DOHH2 (cell line): ENCODE data around the gene B4GALNT1.

Experiments
- H3F3A ChIP-seq: fragments of 200-600 bp; sonication (generic), shearing (Covaris generic); 2 replicates; pipeline ENCODE4 v1.6.0; 2016; ENCODE audit warnings: antibody characterized with exemption, mild to moderate bottlenecking; ENCODE audit not compliant: control insufficient read depth, insufficient read depth
- H3K27ac ChIP-seq: fragments of 200-600 bp; sonication (generic); 2 replicates; pipeline ENCODE4 v1.5.1; 2014; ENCODE audit warnings: low read depth, mild to moderate bottlenecking, low read length, moderate library complexity
- H3K27me3 ChIP-seq: fragments of 200-600 bp; sonication (generic); 2 replicates; pipeline ENCODE4 v1.6.1; 2014; ENCODE audit warnings: mild to moderate bottlenecking, low read length, mixed read lengths; ENCODE audit not compliant: control insufficient read depth
- H3K36me3 ChIP-seq: fragments of 200-600 bp; sonication (generic); 2 replicates; pipeline ENCODE4 v1.6.1; 2014; ENCODE audit warnings: mild to moderate bottlenecking, low read length, moderate library complexity, mixed read lengths; ENCODE audit not compliant: control insufficient read depth
- H3K4me1 ChIP-seq: fragments of 200-600 bp; sonication (generic); 2 replicates; pipeline ENCODE4 v1.6.1; 2014; ENCODE audit warnings: mild to moderate bottlenecking, low read length, mixed read lengths; ENCODE audit not compliant: control insufficient read depth
- H3K4me2 ChIP-seq: fragments of 200-600 bp; sonication (generic); 2 replicates; pipeline ENCODE4 v1.6.0; 2014; ENCODE audit warnings: mild to moderate bottlenecking, low read length, moderate library complexity
- H3K4me3 ChIP-seq: fragments of 200-600 bp; sonication (generic); 2 replicates; pipeline ENCODE4 v1.5.1; 2014; ENCODE audit warnings: mild to moderate bottlenecking, low read length, mixed read lengths
- H3K79me2 ChIP-seq: fragments of 200-600 bp; sonication (generic); 2 replicates; pipeline ENCODE4 v1.6.1; 2014; ENCODE audit warnings: mild to moderate bottlenecking, low read length, mixed read lengths; ENCODE audit not compliant: control insufficient read depth
- H3K9me2 ChIP-seq: fragments of 200-600 bp; sonication (generic); replicated peaks from 2 replicates; pipeline ENCODE4 v1.6.1; 2014; ENCODE audit warnings: mild to moderate bottlenecking, low read length, mixed read lengths; ENCODE audit not compliant: control insufficient read depth
- H3K9me3 ChIP-seq: fragments of 200-600 bp; sonication (generic); 2 replicates; pipeline ENCODE4 v1.6.1; 2014; ENCODE audit warnings: antibody characterized with exemption, low read length, mixed read lengths; ENCODE audit not compliant: control insufficient read depth, insufficient read depth
- H4K20me1 ChIP-seq: fragments of 200-600 bp; sonication (generic); 2 replicates; pipeline ENCODE4 v1.6.0; 2014; ENCODE audit warnings: low read depth, mild to moderate bottlenecking, antibody characterized with exemption, low read length, moderate library complexity; ENCODE audit not compliant: control insufficient read depth, insufficient read depth
- EZH2phosphoT487 ChIP-seq: fragments of 200-600 bp; sonication (generic); IDR thresholded peaks from 2 replicates; pipeline ENCODE4 v1.6.1; 2017; ENCODE audit warnings: borderline replicate concordance, mild to moderate bottlenecking, antibody characterized with exemption, low read length, moderate library complexity, mixed read lengths
- TF ChIP-seq, protein P1 (sequence below): fragments of 200-600 bp; sonication (generic); IDR thresholded peaks from one replicate; pipeline ENCODE4 v1.5.1; 2014; ENCODE audit warnings: antibody characterized with exemption, mild to moderate bottlenecking, low read depth, low read length; ENCODE audit not compliant: poor library complexity, severe bottlenecking

The B4GALNT1 gene

DNA sequence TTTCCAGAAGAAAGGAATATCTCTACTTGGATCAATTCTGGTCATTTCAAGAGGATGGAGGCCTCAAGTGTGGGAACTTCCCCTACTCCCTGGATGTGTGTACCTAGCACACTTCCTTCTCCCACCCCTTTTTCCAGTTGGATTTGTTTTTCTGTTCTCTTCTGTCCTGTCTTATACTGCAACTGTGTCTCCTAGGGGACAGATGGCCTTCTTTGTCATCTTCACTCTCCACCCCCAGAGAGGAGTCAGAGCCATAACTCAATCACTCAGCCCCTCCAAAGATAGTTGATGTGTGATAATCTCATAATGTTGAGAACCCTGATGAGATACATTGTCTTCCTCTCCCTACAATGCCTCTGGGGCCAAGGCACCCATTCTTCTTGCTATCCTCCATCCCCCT, 30.5 kb downstream of the B4GALNT1 start:
- Histone ChIP-seq H3K36me3 (peaks cover 11% of the 10 kb centered on the region; the same call in 1 of the 2 replicates), H4K20me1 (no peaks in the 10 kb centered on the region), H3K4me3 (no peak overlapping the region), H3K4me1 (peaks cover 2% of the 10 kb centered on the region; the same call in 1 of the 2 replicates), H3K27me3 (peaks cover 18% of the 10 kb centered on the region), H3K79me2 (no peaks in the 10 kb centered on the region), H3K27ac (no peak overlapping the region), H3K9me3 (no peaks in the 10 kb centered on the region), H3K9me2 (no peaks in the 10 kb centered on the region), H3F3A (no peaks in the 10 kb centered on the region), H3K4me2 (no peak overlapping the region)
- no peak for TF ChIP-seq EZH2phosphoT487
- TF ChIP-seq, protein P1, sequence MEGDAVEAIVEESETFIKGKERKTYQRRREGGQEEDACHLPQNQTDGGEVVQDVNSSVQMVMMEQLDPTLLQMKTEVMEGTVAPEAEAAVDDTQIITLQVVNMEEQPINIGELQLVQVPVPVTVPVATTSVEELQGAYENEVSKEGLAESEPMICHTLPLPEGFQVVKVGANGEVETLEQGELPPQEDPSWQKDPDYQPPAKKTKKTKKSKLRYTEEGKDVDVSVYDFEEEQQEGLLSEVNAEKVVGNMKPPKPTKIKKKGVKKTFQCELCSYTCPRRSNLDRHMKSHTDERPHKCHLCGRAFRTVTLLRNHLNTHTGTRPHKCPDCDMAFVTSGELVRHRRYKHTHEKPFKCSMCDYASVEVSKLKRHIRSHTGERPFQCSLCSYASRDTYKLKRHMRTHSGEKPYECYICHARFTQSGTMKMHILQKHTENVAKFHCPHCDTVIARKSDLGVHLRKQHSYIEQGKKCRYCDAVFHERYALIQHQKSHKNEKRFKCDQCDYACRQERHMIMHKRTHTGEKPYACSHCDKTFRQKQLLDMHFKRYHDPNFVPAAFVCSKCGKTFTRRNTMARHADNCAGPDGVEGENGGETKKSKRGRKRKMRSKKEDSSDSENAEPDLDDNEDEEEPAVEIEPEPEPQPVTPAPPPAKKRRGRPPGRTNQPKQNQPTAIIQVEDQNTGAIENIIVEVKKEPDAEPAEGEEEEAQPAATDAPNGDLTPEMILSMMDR = no peak

- TF ChIP-seq, protein P1 = no peak
- TF ChIP-seq EZH2phosphoT487 = no peak
- peaks cover 6% of the 10 kb centered on the region for H3K27me3 ChIP-seq
- no peaks in the 10 kb centered on the region for H3K9me2 ChIP-seq
- H3F3A ChIP-seq = no peaks in the 10 kb centered on the region
- no peak overlapping the region for H3K4me2 ChIP-seq
- H3K9me3 ChIP-seq = no peaks in the 10 kb centered on the region
- H3K27ac ChIP-seq = no peak overlapping the region
- peaks cover 2% of the 10 kb centered on the region; the same call in 1 of the 2 replicates for H3K4me1 ChIP-seq
- H3K36me3 ChIP-seq = peaks cover 16% of the 10 kb centered on the region
- H3K4me3 ChIP-seq = no peak overlapping the region
- no peaks in the 10 kb centered on the region for H3K79me2 ChIP-seq
- no peaks in the 10 kb centered on the region for H4K20me1 ChIP-seq
Measured at GRCh38 chr12:57600395-57600794, 32.6 kb downstream of the B4GALNT1 start.

DNA sequence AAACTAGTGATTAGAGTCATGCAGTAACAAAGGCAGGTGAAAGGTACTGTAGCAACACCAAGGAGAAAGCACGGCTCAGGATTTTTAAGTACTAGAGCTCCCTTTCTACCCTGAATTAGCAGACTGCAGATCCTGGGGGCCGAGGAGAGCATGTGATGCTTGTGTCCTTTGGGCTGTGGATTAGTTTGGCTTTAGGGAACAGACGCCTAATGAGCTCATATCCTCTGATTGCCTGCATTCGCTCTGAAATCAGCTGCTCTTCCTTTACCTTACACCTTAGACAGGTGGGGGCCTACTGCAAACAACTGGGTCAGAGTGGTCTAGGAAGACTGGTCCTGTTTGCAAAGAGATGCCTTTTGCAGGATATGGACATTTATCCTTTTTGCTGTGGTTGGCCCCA, 39.8 kb downstream of the B4GALNT1 start:
- H3K9me2 ChIP-seq = no peaks in the 10 kb centered on the region
- peaks cover 5% of the 10 kb centered on the region for H3K36me3 ChIP-seq
- H3K9me3 ChIP-seq = no peaks in the 10 kb centered on the region
- no peak overlapping the region for H3K4me3 ChIP-seq
- no peak overlapping the region for H3K27ac ChIP-seq
- no peaks in the 10 kb centered on the region for H4K20me1 ChIP-seq
- no peak overlapping the region for H3K4me2 ChIP-seq
- TF ChIP-seq, protein P1 = no peak
- no peak for TF ChIP-seq EZH2phosphoT487
- H3F3A ChIP-seq = no peaks in the 10 kb centered on the region
- peaks cover 16% of the 10 kb centered on the region for H3K4me1 ChIP-seq
- H3K79me2 ChIP-seq = peaks cover 16% of the 10 kb centered on the region
- peaks cover 4% of the 10 kb centered on the region; the same call in 1 of the 2 replicates for H3K27me3 ChIP-seq
